ENCODE results near the gene RBM33.

RBM33 gene

GRCh38 chr7:155746188-155746587 lies 101.7 kb downstream of the RBM33 start:
- Histone ChIP-seq H3K4me3 (ENCODE audit: low read depth, low read length) (no peak overlapping the region), H3K27ac (ENCODE audit: extremely low read depth, low read depth, low read length) (no peak overlapping the region), H3K4me1 (ENCODE audit: control insufficient read depth, insufficient read depth, low read length) (no peaks in the 10 kb centered on the region), H3K36me3 (ENCODE audit: control insufficient read depth in 2 of 2, insufficient read depth in 1 of 2, low read length in 2 of 2) (peaks cover 0 to 73% of the 10 kb centered on the region in 2 experiments; a peak in 1 of 3 replicates), H3K9me3 (ENCODE audit: control insufficient read depth, insufficient read depth, low read depth, low read length) (no peaks in the 10 kb centered on the region)
- CTCF ChIA-PET: interaction anchor here (1.0 kb wide), 1 partner anchor 23 kb away, joined by 3 read pairs; no protein-coding TSS in a partner anchor
- TF ChIP-seq ZNF132 (tag by site-specific recombination; IDR thresholded peaks at IDR 0.05; ENCODE audit: borderline replicate concordance): no peak
- TF ChIP-seq, protein P1, sequence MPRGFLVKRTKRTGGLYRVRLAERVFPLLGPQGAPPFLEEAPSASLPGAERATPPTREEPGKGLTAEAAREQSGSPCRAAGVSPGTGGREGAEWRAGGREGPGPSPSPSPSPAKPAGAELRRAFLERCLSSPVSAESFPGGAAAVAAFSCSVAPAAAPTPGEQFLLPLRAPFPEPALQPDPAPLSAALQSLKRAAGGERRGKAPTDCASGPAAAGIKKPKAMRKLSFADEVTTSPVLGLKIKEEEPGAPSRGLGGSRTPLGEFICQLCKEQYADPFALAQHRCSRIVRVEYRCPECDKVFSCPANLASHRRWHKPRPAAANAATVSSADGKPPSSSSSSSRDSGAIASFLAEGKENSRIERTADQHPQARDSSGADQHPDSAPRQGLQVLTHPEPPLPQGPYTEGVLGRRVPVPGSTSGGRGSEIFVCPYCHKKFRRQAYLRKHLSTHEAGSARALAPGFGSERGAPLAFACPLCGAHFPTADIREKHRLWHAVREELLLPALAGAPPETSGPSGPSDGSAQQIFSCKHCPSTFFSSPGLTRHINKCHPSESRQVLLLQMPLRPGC (tag by site-specific recombination; IDR thresholded peaks at IDR 0.05): no peak
- TF ChIP-seq KLF10 (tag by site-specific recombination; IDR thresholded peaks at IDR 0.05): no peak
- TF ChIP-seq ZBTB20 (tag by site-specific recombination; IDR thresholded peaks at IDR 0.05): no peak
- TF ChIP-seq, protein P2, sequence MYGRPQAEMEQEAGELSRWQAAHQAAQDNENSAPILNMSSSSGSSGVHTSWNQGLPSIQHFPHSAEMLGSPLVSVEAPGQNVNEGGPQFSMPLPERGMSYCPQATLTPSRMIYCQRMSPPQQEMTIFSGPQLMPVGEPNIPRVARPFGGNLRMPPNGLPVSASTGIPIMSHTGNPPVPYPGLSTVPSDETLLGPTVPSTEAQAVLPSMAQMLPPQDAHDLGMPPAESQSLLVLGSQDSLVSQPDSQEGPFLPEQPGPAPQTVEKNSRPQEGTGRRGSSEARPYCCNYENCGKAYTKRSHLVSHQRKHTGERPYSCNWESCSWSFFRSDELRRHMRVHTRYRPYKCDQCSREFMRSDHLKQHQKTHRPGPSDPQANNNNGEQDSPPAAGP (tag by site-specific recombination; IDR thresholded peaks at IDR 0.05): no peak
- TF ChIP-seq ZNF449 (tag by site-specific recombination; IDR thresholded peaks at IDR 0.05): no peak
- no peak for TF ChIP-seq ZNF624 (tag by site-specific recombination; IDR thresholded peaks at IDR 0.05)
- TF ChIP-seq ZNF223 (tag by site-specific recombination; IDR thresholded peaks at IDR 0.05): no peak
- POLR2A ChIA-PET: no interaction called here

DNA sequence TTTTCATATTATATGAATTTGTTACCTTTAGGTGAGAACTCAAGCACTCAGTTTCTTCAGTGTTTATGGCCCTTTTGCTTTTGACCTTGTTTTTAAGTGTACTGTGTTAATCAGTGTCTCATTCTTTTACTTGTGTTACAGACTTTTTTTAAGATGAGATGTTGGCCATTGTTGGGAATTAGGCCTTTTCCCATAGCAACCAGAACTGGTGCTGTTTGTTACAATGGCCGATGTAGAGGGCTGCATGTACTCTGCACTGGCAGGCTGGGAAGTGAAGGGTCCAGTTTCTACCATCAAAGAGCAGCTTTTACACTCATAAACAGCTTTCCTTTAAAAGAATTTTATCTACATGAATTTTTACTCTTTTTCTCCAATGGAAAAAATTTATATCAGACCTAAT lies 102.7 kb downstream of the RBM33 start:
- POLR2A ChIA-PET: no interaction called here
- CTCF ChIA-PET: interaction anchor here (1.1 kb wide), 1 partner anchor 21 kb away, joined by 3 read pairs; no protein-coding TSS in a partner anchor
- H3K36me3 ChIP-seq (ENCODE audit: control insufficient read depth in 2 of 2, insufficient read depth in 1 of 2, low read length in 2 of 2): peaks cover 0 to 64% of the 10 kb centered on the region in 2 experiments; a peak in 1 of 3 replicates

More for the DNA sequence above, 102.7 kb downstream of the RBM33 start:
- TF ChIP-seq ZNF544 (tag by site-specific recombination; IDR thresholded peaks at IDR 0.05) (no peak), ZNF561 (tag by site-specific recombination; IDR thresholded peaks at IDR 0.05; ENCODE audit: borderline replicate concordance) (no peak), ZNF140 (tag by site-specific recombination; IDR thresholded peaks at IDR 0.05) (no peak), OVOL3 (tag by site-specific recombination; IDR thresholded peaks at IDR 0.05) (no peak), ZBTB48 (tag by site-specific recombination; IDR thresholded peaks at IDR 0.05) (no peak), ZNF830 (tag by site-specific recombination; IDR thresholded peaks at IDR 0.05; ENCODE audit: low read depth) (no peak), ZNF324 (tag by site-specific recombination; IDR thresholded peaks at IDR 0.05) (no peak), ZNF791 (tag by site-specific recombination; IDR thresholded peaks at IDR 0.05) (no peak), KLF10 (tag by site-specific recombination; IDR thresholded peaks at IDR 0.05) (no peak), ZNF184 (tag by site-specific recombination; IDR thresholded peaks at IDR 0.05) (no peak), ZNF169 (tag by site-specific recombination; IDR thresholded peaks at IDR 0.05) (no peak), ZBTB20 (tag by site-specific recombination; IDR thresholded peaks at IDR 0.05) (no peak), ZIC2 (tag by site-specific recombination; IDR thresholded peaks at IDR 0.05) (no peak), ZNF768 (tag by site-specific recombination; IDR thresholded peaks at IDR 0.05) (no peak), KLF16 (tag by site-specific recombination; IDR thresholded peaks at IDR 0.05) (no peak), PRDM10 (tag by site-specific recombination; IDR thresholded peaks at IDR 0.05) (no peak), ZNF449 (tag by site-specific recombination; IDR thresholded peaks at IDR 0.05) (no peak), TCF7L2 (IDR thresholded peaks at IDR 0.05; ENCODE audit: borderline replicate concordance, low read depth, low read length) (no peak)
- TF ChIP-seq, protein P3, sequence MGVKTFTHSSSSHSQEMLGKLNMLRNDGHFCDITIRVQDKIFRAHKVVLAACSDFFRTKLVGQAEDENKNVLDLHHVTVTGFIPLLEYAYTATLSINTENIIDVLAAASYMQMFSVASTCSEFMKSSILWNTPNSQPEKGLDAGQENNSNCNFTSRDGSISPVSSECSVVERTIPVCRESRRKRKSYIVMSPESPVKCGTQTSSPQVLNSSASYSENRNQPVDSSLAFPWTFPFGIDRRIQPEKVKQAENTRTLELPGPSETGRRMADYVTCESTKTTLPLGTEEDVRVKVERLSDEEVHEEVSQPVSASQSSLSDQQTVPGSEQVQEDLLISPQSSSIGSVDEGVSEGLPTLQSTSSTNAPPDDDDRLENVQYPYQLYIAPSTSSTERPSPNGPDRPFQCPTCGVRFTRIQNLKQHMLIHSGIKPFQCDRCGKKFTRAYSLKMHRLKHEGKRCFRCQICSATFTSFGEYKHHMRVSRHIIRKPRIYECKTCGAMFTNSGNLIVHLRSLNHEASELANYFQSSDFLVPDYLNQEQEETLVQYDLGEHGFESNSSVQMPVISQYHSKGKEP (tag by site-specific recombination; IDR thresholded peaks at IDR 0.05): no peak
- Histone ChIP-seq H3K27ac (ENCODE audit: extremely low read depth, low read depth, low read length) (no peak overlapping the region), H3K9me3 (ENCODE audit: control insufficient read depth, insufficient read depth, low read depth, low read length) (no peaks in the 10 kb centered on the region), H3K4me3 (ENCODE audit: low read depth, low read length) (no peak overlapping the region), H3K4me1 (ENCODE audit: control insufficient read depth, insufficient read depth, low read length) (no peaks in the 10 kb centered on the region)
